Prostate gland (tissue), 2 donors: ENCODE results near the gene AADACL4. TPM values are rescaled to one million over a fixed set of nuclear protein-coding genes. Genes with fewer than 3 reads are reported as not detected.

Source experiments
- DNase-seq: peaks from one replicate; pipeline ENCODE4 v3.0.0-alpha.2; 2019; ENCODE audit warnings: low spot score
- H3K27ac ChIP-seq, 2 donors: fragments of 200-600 bp; sonication (generic); 2 replicates each; pipeline ENCODE4 v1.5.1; 2017 to 2019
- H3K27me3 ChIP-seq: fragments of 200-600 bp; sonication (generic); replicated peaks from 2 replicates; pipeline ENCODE4 v1.5.1; 2019; ENCODE audit not compliant: insufficient read depth
- H3K36me3 ChIP-seq, 2 donors: fragments of 200-600 bp; sonication (generic); 1 replicate in 1 of 2; 2 replicates in 1 of 2; pipeline versions ENCODE4 v1.5.1 to v1.8.1; 2017 to 2019
- H3K4me1 ChIP-seq: fragments of 200-600 bp; sonication (generic); replicated peaks from 2 replicates; pipeline ENCODE4 v1.5.1; 2019
- H3K4me3 ChIP-seq, 2 donors: fragments of 200-600 bp; sonication (generic); 2 replicates each; pipeline ENCODE4 v1.5.1; 2017 to 2019
- H3K9me3 ChIP-seq: fragments of 200-600 bp; sonication (generic); 2 replicates; pipeline ENCODE4 v1.5.1; 2017
- CTCF ChIP-seq, 4 experiments: fragments of 200-600 bp in 2 of 4; fragments of 450-650 bp in 2 of 4; sonication (generic) in 2 of 4; IDR thresholded peaks; 1 replicate in 3 of 4; 2 replicates in 1 of 4; pipeline ENCODE4 v1.5.1; 2016 to 2019; ENCODE audit warnings: antibody characterized with exemption in 4 of 4, mild to moderate bottlenecking in 2 of 4, moderate library complexity in 2 of 4
- POLR2A ChIP-seq: fragments of 450-650 bp; IDR thresholded peaks from one replicate; pipeline ENCODE4 v1.6.1; 2016; ENCODE audit warnings: antibody characterized with exemption, mild to moderate bottlenecking
- POLR2AphosphoS5 ChIP-seq: sonication (generic); formaldehyde crosslinking; IDR thresholded peaks from one replicate; pipeline ENCODE4 v1.6.1; 2017; ENCODE audit warnings: antibody characterized with exemption
- WGBS: methylation state at CpG from one replicate; pipeline ENCODE4 v1.1.5; 2018; 5-methylcytosine and 5-hydroxymethylcytosine counted together
- intact Hi-C: fragments of 100-400 bp; cut with DNase I; formaldehyde crosslinking; loops from one replicate; pipeline ENCODE4 v1.14.2; 2022
- total RNA-seq, 2 donors: library from RNA; depleted of rRNA; stranded (reverse); fragments of >200 nt; gene quantifications; one replicate each; pipeline ENCODE4 v1.1.0, GENCODE V29; 2016

The AADACL4 gene
- total RNA-seq, 2 donors from 2014 or later, result not detected

DNA sequence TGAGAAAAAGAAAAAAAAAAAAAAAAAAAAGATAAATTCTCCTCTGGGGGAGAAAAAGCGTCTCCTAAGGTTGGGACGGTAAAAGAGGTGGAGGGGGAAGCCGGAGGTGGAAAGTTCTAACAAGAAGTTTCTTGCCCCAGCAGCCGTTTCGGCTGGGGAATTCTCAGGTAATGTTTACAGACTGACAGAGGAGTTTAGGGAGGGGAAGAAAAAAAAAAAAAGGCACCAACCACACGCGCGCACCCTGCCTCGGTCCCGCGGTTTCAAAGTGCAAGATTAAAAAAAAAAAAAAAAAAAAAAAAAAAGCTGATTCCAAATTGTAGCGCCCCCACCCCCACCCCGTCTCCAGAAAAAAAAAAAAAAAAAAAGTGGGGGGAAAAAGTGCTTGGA, 26.4 kb upstream of the AADACL4 start:
- peak overlapping the region; percentile 98 for H3K27ac ChIP-seq
- peaks cover 17% of the 10 kb centered on the region for H3K4me1 ChIP-seq
- H3K27me3 ChIP-seq, result no peaks in the 10 kb centered on the region
- TF ChIP-seq POLR2AphosphoS5 (no peak), POLR2A (no peak), CTCF (IDR thresholded peaks at IDR 0.05) (no peak)
- no peaks in the 10 kb centered on the region for H3K9me3 ChIP-seq
- WGBS, result 0% methylated on average over 13 of the region's 13 CpGs
- H3K4me3 ChIP-seq, result peak overlapping the region; percentile 85 to 93
- H3K36me3 ChIP-seq, result no peaks in the 10 kb centered on the region
- intact Hi-C loops, result loop anchor here (2.0 kb wide), 1 partner anchor 21 kb away; no protein-coding TSS in a partner anchor
- DNase-seq, result peak; percentile 65

DNA sequence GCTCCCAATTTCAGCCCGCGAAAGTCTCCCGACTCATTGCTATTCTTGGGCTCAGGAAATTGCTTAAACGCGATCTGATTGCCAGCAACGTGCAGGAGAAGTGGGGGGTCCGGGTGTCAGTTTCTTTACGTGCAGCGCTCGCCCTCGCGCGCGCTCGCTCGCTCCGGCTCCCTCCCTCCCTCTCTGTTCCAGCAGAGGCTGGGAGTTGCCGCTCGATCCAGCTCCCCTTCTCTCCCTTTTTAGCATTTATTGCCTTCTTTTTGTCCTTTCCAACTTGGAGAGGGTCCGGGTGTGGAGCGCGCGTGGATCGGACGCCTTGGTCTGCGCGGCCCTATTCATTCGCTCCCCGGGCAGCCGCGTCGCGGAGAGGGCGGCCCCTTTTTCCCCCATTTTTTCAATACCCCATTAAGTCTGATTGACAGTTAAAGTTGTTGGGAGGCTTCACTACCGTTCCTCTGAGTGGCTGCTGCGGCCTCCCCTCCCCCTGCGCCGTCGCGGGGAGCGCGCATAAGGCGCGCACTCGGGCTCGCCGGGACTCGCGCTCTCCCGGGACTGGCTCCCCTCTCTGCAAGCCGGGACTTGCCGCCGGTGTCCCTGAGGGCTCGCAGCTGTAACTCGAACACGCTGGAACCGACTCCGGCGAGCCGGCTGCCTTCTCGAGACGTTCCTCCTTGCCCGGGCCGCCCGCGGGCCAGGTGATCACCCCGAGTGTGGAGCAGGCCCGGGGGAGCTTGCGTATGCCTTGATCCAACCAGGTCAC, 25.8 kb upstream of the AADACL4 start, which contains the start of gene DHRS3:
TSS of gene DHRS3 (minus strand) at position 310 of the 760 bp plus-strand sequence. CDS start 862 bp downstream, outside the sequence.
- intact Hi-C loops, result loop anchor here (2.0 kb wide), 4 partner anchors 21 to 303 kb away; no protein-coding TSS in a partner anchor
- TF ChIP-seq POLR2AphosphoS5 (peak; percentile 89), CTCF (IDR thresholded peaks at IDR 0.05) (peak in 1 of 4 experiments; percentile 32), POLR2A (peak; percentile 79)
- peak within 1 kb of the TSS; percentile 85 to 93 for H3K4me3 ChIP-seq
- H3K27me3 ChIP-seq, result no peaks in the 10 kb centered on the region
- H3K9me3 ChIP-seq, result no peaks in the 10 kb centered on the region
- H3K4me1 ChIP-seq, result peaks cover 19% of the 10 kb centered on the region
- under 1% methylated on average over 69 of the region's 69 CpGs for WGBS
- no peaks in the 10 kb centered on the region for H3K36me3 ChIP-seq
- peak; percentile 93 for DNase-seq
- H3K27ac ChIP-seq, result peak within 1 kb of the TSS; percentile 98

DNA sequence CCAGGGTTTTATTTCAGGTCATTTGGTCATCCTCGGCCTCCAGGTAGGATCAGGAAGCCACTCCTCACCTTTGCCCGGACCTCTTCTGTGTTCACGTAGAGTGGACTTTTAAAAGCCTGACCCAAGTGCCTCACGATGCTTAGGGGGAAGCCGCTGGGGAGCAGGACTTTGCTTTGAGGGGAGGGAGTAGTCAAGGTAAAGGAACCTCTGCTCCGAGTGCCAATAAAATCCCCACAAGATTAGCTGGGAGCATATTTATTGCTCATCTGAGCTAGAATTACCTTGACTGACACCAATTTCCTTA, 25.3 kb upstream of the AADACL4 start:
- H3K4me1 ChIP-seq, result peaks cover 23% of the 10 kb centered on the region
- WGBS, result 0% methylated on average over 6 of the region's 6 CpGs
- no peak for TF ChIP-seq POLR2A
- intact Hi-C loops, result loop anchor here (2.0 kb wide), 3 partner anchors 168 to 304 kb away; no protein-coding TSS in a partner anchor
- H3K4me3 ChIP-seq, result peak overlapping the region; percentile 85 to 93
- no peaks in the 10 kb centered on the region for H3K27me3 ChIP-seq
- peak overlapping the region; percentile 98 for H3K27ac ChIP-seq
- H3K36me3 ChIP-seq, result no peaks in the 10 kb centered on the region
- DNase-seq, result no peak
- no peaks in the 10 kb centered on the region for H3K9me3 ChIP-seq

GRCh38 chr1:12618965-12619791, 24.7 kb upstream of the AADACL4 start:
- Histone ChIP-seq H3K36me3 (no peaks in the 10 kb centered on the region), H3K27me3 (no peaks in the 10 kb centered on the region), H3K4me1 (peaks cover 23% of the 10 kb centered on the region), H3K9me3 (no peaks in the 10 kb centered on the region), H3K27ac (peak overlapping the region; percentile 98), H3K4me3 (peak overlapping the region; percentile 85 to 93)
- TF ChIP-seq CTCF (IDR thresholded peaks at IDR 0.05), result peak in 1 of 4 experiments; percentile 25
- TF ChIP-seq POLR2AphosphoS5, result peak; percentile 84
- TF ChIP-seq POLR2A, result peak; percentile 57
- peak; percentile 83 for DNase-seq
- intact Hi-C loops, result loop anchor here (1.0 to 2.0 kb wide), 4 partner anchors 79 to 304 kb away; no protein-coding TSS in a partner anchor
- WGBS, result under 1% methylated on average over 30 of the region's 30 CpGs

GRCh38 chr1:12619792-12620487, 23.9 kb upstream of the AADACL4 start:
- peak overlapping the region; percentile 98 for H3K27ac ChIP-seq
- H3K4me1 ChIP-seq, result peaks cover 23% of the 10 kb centered on the region
- intact Hi-C loops, result loop anchor here (1.0 to 5.0 kb wide), 5 partner anchors 37 to 305 kb away; no protein-coding TSS in a partner anchor
- TF ChIP-seq POLR2A (peak; percentile 32), CTCF (IDR thresholded peaks at IDR 0.05) (peak; percentile 95 to 99 (median 96)), POLR2AphosphoS5 (peak; percentile 78)
- peak; percentile 91 for DNase-seq
- 8% methylated on average over 23 of the region's 23 CpGs for WGBS
- H3K4me3 ChIP-seq, result peak overlapping the region; percentile 85 to 93
- H3K27me3 ChIP-seq, result no peaks in the 10 kb centered on the region
- no peaks in the 10 kb centered on the region for H3K9me3 ChIP-seq
- H3K36me3 ChIP-seq, result no peaks in the 10 kb centered on the region
